GM11168 (cell line): Measurements from ENCODE around the gene TACC3.

Experiments
- in situ Hi-C: fragments of 300-500 bp; cut with MboI; formaldehyde crosslinking; loops from one replicate; pipeline ENCODE4 v1.12.0; 2022; ENCODE audit warnings: low sequenced_read_pairs; ENCODE audit not compliant: unreplicated experiment

TACC3 gene

GRCh38 chr4:1743975-1744374, 22.7 kb downstream of the TACC3 start:
- in situ Hi-C loops: loop anchor here (10.0 kb wide), 1 partner anchor 71 kb away; no protein-coding TSS in a partner anchor

GRCh38 chr4:1744552-1744951, 23.2 kb downstream of the TACC3 start:
- in situ Hi-C loops: loop anchor here (10.0 kb wide), 1 partner anchor 70 kb away; no protein-coding TSS in a partner anchor

- in situ Hi-C loops: loop anchor here (10.0 kb wide), 1 partner anchor 70 kb away; no protein-coding TSS in a partner anchor
Observed at GRCh38 chr4:1745165-1745564, 23.8 kb downstream of the TACC3 start.

- in situ Hi-C loops: loop anchor here (10.0 kb wide), 1 partner anchor 69 kb away; no protein-coding TSS in a partner anchor
Observed at GRCh38 chr4:1745697-1746096, 24.4 kb downstream of the TACC3 start.

- in situ Hi-C loops: loop anchor here (10.0 kb wide), 1 partner anchor 69 kb away; no protein-coding TSS in a partner anchor
Observed at GRCh38 chr4:1746265-1746691, 25.0 kb downstream of the TACC3 start.

- in situ Hi-C loops: loop anchor here (10.0 kb wide), 1 partner anchor 68 kb away; no protein-coding TSS in a partner anchor
Observed at GRCh38 chr4:1746919-1747602, 25.7 kb downstream of the TACC3 start.

GRCh38 chr4:1747603-1747967, 26.3 kb downstream of the TACC3 start:
- in situ Hi-C loops: loop anchor here (10.0 kb wide), 1 partner anchor 67 kb away; no protein-coding TSS in a partner anchor

- in situ Hi-C loops: loop anchor here (10.0 kb wide), 1 partner anchor 66 kb away; no protein-coding TSS in a partner anchor
Observed at GRCh38 chr4:1748465-1748995, 27.2 kb downstream of the TACC3 start.

- in situ Hi-C loops: loop anchor here (10.0 kb wide), 1 partner anchor 65 kb away; no protein-coding TSS in a partner anchor
Observed at GRCh38 chr4:1749370-1749769, 28.0 kb downstream of the TACC3 start.

- in situ Hi-C loops: loop anchor here (10.0 kb wide), 1 partner anchor 65 kb away; no protein-coding TSS in a partner anchor
Observed at GRCh38 chr4:1749826-1750225, 28.5 kb downstream of the TACC3 start.

- in situ Hi-C loops: no loop called here
Observed at GRCh38 chr4:1750381-1751154, 29.2 kb downstream of the TACC3 start.

- in situ Hi-C loops: no loop called here
Observed at GRCh38 chr4:1751155-1751918, 30.0 kb downstream of the TACC3 start.

GRCh38 chr4:1751919-1752283, 30.6 kb downstream of the TACC3 start:
- in situ Hi-C loops: no loop called here

GRCh38 chr4:1752284-1753041, 31.1 kb downstream of the TACC3 start:
- in situ Hi-C loops: no loop called here

GRCh38 chr4:1753294-1753696, 32.0 kb downstream of the TACC3 start:
- in situ Hi-C loops: no loop called here

- in situ Hi-C loops: no loop called here
Observed at GRCh38 chr4:1753697-1754311, 32.5 kb downstream of the TACC3 start.

GRCh38 chr4:1754336-1754735, 33.0 kb downstream of the TACC3 start:
- in situ Hi-C loops: no loop called here

- in situ Hi-C loops: no loop called here
Observed at GRCh38 chr4:1755297-1755696, 34.0 kb downstream of the TACC3 start.

- in situ Hi-C loops: no loop called here
Observed at GRCh38 chr4:1756079-1756478, 34.8 kb downstream of the TACC3 start.
